PC-3 (cell line): ENCODE results near the gene CRTC1.

Experiments used
- CTCF ChIP-seq: fragments of 300-600 bp; sonication (generic); conservative IDR thresholded peaks from 2 replicates; pipeline ENCODE4 v1.5.1; 2017; ENCODE audit warnings: antibody characterized with exemption, low read depth, mild to moderate bottlenecking, low read length
- EZH2 ChIP-seq: fragments of 300-600 bp; sonication (generic); IDR thresholded peaks from one replicate; pipeline ENCODE4 v1.6.1; 2017; ENCODE audit warnings: antibody characterized with exemption, mild to moderate bottlenecking, low read length; ENCODE audit not compliant: unreplicated experiment
- EZH2phosphoT487 ChIP-seq: fragments of 300-600 bp; sonication (generic); IDR thresholded peaks from 2 replicates; pipeline ENCODE4 v1.6.1; 2018; ENCODE audit warnings: mild to moderate bottlenecking, antibody characterized with exemption, low read length, borderline replicate concordance

DNA sequence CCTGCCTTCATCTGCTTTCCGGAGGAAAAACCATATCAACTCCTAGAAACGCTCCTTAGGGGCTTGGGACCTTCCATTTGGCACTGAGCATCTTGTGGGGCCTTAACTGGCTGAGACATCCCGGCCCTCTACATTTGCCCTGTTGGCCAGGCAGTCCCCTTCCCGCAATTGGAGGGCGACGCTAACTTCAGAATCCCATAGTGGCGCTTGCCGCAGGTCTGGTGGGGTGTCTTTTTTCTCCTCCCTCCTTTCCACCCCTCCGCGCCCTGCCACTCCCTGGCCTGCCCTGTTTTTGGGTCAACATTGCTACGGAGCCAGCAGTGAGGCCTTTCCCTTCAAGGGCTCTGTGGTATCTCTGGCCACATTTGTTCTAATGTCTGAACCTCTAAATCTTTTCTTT, 13.6 kb upstream of the CRTC1 start:
- TF ChIP-seq CTCF: no peak
- TF ChIP-seq EZH2phosphoT487: no peak
- no peak for TF ChIP-seq EZH2
